GM19467 (cell line): ENCODE results near the gene TRAF3.

Source experiments
- ATAC-seq: cut with Tn5 transposase; IDR thresholded peaks from one replicate; pipeline ENCODE4 v1.9.1; 2021; ENCODE audit warnings: mild to moderate bottlenecking, moderate library complexity; ENCODE audit not compliant: unreplicated experiment

TRAF3 gene

GRCh38 chr14:102777711-102778337 lies 575 bp downstream of the TRAF3 start:
- peak; percentile 12 for ATAC-seq

- ATAC-seq = no peak
Measured at GRCh38 chr14:102778338-102779083, 1.3 kb downstream of the TRAF3 start.

- no peak for ATAC-seq
Measured at GRCh38 chr14:102779084-102779462, 1.8 kb downstream of the TRAF3 start.

- ATAC-seq = no peak
Measured at GRCh38 chr14:102779574-102780315, 2.5 kb downstream of the TRAF3 start.

DNA sequence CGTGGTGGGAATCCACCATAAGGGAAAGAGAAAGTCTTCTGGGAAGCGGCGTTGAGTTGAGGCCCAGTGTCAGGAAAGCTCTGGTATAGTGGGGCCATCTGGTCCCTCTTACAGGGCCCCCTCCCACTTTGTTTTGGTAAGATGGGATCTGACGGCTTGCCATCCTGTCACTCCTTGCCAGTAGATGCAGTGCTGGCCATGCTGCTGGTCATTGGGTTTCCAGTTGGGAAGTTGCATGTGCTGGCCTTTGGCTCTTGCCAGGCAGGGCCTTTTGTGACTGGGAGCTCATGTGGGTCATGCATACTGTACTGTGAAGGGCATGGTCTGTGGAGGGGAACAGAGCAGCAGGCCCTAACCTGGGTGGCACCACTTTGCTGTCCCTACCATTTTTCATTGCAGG lies 3.8 kb downstream of the TRAF3 start:
- ATAC-seq = no peak

- ATAC-seq = no peak
Measured at GRCh38 chr14:102782974-102783373, 5.7 kb downstream of the TRAF3 start.

GRCh38 chr14:102784892-102785594 lies 7.8 kb downstream of the TRAF3 start:
- no peak for ATAC-seq

DNA sequence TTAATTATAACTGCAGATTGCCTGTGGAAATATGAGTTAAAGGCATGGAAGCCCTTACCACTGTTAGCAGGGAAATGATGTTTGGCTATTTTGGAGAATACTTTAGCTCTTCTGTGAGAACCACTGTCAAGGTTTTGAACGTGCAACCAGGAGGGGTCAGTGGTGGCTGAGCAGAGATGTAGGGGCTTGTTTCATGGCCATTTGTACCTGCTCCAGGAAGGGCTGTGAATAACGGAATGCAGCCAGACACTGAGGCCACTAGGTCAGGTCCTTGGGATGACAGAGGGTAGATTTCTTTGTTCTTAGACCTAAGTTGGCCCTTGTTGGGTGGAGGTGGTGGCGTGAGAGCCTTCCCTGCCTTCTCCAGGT lies 8.3 kb downstream of the TRAF3 start:
- no peak for ATAC-seq

DNA sequence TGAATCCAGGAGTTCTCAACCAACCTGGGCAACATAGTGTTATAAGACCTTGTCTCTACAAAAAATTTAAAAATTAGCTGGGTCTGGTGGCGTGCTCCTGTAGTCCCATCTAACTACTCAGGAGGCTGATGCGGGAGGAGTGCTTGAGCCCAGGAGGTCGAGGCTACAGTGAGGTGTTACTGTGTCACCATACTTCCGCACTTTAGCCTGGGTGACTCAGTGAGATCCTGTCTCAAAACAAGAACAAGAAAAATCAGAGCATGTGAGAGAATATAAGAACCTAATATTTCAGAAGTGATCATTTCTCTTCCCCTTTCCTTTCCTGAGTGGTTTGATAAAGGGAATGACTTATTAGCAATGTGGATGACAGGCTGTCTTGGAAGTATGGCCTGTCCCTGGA lies 9.5 kb downstream of the TRAF3 start:
- no peak for ATAC-seq

GRCh38 chr14:102789349-102789748 lies 12.1 kb downstream of the TRAF3 start:
- no peak for ATAC-seq

DNA sequence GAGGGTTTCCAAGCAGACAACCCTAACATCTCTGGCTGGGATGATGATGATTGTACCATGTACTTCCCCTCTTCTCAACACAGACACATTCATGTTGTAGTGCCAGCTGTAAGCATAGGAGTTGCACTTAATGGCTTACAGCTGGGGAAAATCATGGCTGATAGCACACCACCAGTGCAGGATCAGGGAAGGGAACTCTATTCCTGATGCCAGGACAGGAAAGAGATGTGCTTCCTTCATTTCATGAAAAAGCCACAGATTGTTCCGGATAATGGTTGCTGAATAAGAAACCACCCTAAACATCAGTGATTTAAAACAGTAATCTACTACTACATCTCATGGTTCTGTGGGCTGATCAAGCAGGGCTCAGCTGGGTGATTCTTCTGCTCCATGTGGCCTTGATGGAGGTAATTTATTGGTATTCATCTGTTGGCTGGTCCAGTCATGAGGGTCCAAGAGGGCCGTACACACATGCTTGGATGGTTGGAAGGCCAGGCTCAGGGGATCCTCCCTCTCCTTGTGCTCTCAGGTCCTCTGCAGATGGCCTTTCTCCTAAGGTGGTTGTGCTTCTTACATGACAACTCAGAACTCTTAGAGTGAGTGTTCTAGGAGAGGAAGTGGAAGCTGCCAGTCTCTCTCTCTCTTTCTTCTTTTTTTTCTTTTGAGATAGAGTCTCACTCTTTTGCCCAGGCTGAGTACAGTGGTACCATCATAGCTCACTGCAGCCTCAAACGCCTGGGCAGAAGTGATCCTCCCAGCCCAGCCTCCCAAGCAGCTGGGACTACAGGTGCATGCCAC lies 16.5 kb downstream of the TRAF3 start:
- no peak for ATAC-seq

GRCh38 chr14:102795060-102795925 lies 18.0 kb downstream of the TRAF3 start:
- ATAC-seq = no peak

GRCh38 chr14:102796661-102797190 lies 19.5 kb downstream of the TRAF3 start:
- no peak for ATAC-seq

DNA sequence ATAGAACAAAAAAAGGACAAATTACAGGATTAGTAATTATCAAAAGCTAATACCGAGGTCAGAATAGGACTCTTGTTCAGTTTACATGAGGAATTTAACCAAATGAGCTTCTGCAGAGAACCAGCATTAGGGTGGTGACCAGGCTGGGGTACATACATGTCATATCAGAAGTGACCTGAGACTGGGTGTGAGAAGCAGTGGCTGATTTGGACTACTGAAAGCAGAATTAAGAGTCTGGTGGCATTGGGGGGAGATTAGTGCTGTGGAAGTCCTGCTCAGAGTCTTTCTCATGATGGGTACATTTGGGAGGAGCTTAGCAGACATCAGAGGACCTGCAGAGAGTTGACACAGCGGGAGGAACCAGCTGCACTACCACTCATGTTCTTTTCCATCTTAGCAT lies 21.7 kb downstream of the TRAF3 start:
- no peak for ATAC-seq

DNA sequence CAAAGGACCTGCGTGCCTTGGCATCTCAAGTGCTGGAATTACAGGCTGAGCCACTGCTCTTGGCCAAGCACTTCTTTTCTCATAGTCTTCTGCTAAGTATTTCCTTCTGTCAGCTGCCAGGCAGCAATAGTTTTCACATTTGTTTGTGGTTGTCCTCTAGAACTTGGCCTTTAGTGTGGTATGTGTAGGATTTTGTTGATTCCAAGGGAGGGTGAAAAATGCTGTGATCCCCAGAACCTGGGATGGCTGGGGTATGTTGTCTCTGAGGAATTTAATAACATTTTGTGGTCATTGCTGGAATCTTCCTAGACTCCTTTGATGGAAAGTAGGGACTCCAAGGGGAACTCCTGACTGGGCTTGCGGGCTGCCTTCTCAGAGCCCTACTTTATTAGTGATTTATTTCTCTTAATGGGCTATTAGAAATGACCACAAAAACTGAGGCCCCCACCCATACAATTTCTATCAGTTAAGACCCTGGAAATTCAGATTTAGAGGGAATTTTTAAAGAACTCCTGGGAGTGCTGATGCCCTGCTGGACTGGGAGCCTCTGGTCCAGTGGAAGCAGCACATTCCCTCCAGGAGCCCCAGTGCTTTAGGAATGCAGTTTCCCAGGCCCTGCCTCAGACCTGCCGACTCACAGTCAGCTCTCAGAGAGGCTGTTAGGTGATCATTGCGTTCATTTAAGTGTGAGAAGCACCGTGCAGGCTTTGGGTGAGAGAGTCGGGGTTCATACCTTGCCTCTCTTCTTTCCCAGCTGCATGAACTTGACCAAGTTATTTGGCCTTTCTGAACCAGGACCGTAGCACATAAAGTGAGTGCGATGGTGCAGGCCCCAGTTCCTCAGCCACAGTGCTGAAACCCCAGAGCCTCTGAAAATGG lies 22.7 kb downstream of the TRAF3 start:
- ATAC-seq = no peak

- ATAC-seq = no peak
Measured at GRCh38 chr14:102802834-102803523, 25.7 kb downstream of the TRAF3 start.

- no peak for ATAC-seq
Measured at GRCh38 chr14:102804858-102805257, 27.6 kb downstream of the TRAF3 start.

- no peak for ATAC-seq
Measured at GRCh38 chr14:102805371-102805891, 28.2 kb downstream of the TRAF3 start.
